Measurements from ENCODE around the gene ZBTB40.

DNA sequence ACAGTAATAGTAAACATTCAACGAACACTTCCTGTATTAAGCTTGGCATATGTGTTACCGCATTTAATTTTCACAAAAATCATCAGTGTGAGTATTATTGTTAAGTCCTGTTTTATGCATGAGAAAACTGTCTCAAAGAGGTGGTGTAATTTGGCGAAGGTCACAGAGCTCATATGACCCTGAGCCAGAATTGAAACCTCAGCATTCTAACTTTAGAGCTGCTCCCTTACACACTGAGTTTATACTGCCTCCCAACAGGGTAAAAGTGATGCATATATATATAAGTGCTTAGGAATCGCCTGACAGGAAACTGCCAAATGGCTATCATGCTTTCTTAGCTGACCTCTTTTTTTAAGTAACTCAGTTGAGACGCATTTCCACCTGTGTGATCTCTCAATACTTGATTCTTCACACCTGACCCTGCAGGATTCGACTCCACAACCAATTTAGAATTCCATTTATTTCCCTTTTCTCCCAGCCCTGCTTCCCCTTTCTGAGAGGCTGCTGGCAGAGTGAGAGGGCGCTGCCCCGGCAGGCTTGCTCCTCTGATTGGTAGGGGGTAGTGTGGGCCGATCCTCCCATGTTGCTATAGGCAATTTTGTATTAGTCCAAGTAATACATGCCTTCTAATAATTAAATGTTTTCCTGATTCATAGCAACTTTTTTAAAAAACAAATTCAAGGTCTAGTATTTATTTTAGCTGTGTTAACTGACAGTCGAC, 40.5 kb downstream of the ZBTB40 start:
- no peak for TF ChIP-seq EZH2 (IDR thresholded peaks at IDR 0.05; ENCODE audit: insufficient read depth, low read length)
- TF ChIP-seq, protein P1, sequence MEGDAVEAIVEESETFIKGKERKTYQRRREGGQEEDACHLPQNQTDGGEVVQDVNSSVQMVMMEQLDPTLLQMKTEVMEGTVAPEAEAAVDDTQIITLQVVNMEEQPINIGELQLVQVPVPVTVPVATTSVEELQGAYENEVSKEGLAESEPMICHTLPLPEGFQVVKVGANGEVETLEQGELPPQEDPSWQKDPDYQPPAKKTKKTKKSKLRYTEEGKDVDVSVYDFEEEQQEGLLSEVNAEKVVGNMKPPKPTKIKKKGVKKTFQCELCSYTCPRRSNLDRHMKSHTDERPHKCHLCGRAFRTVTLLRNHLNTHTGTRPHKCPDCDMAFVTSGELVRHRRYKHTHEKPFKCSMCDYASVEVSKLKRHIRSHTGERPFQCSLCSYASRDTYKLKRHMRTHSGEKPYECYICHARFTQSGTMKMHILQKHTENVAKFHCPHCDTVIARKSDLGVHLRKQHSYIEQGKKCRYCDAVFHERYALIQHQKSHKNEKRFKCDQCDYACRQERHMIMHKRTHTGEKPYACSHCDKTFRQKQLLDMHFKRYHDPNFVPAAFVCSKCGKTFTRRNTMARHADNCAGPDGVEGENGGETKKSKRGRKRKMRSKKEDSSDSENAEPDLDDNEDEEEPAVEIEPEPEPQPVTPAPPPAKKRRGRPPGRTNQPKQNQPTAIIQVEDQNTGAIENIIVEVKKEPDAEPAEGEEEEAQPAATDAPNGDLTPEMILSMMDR (IDR thresholded peaks at IDR 0.05; ENCODE audit: insufficient read depth, low read depth, low read length), result no peak

All from astrocyte (in vitro differentiated cells and primary cell).